H1 (cell line): Measurements from ENCODE around the gene LDLRAD3.

Experiments
- EP300 ChIP-seq, 2 experiments: IDR thresholded peaks; 1 replicate in 1 of 2; 2 replicates in 1 of 2; pipeline ENCODE4 v1.6.1; 2011 to 2012; ENCODE audit warnings: low read depth in 2 of 2, low read length in 2 of 2, mild to moderate bottlenecking in 2 of 2, borderline replicate concordance in 1 of 2, inconsistent platforms in 1 of 2, moderate library complexity in 1 of 2
- MAFK ChIP-seq: IDR thresholded peaks from 2 replicates; pipeline ENCODE4 v1.6.1; 2012; ENCODE audit warnings: low read depth, mild to moderate bottlenecking, improper control_type of control experiment, low read length
- POLR2AphosphoS5 ChIP-seq: IDR thresholded peaks from 2 replicates; pipeline ENCODE4 v1.6.1; 2011; ENCODE audit warnings: low read depth, low read length

- TF ChIP-seq POLR2AphosphoS5, result no peak
- TF ChIP-seq EP300 (IDR thresholded peaks at IDR 0.05; ENCODE audit: borderline replicate concordance in 1 of 2, low read depth in 2 of 2, low read length in 2 of 2), result no peak
- no peak for TF ChIP-seq MAFK
These were observed 171.5 kb downstream of the LDLRAD3 start for GRCh38 chr11:36115378-36115801.
